Epithelial cell of proximal tubule (primary cell): ENCODE data around the gene TMED6. TPM values are rescaled to one million over a fixed set of nuclear protein-coding genes. Genes with fewer than 3 reads are reported as not detected.

Experiments used
- DNase-seq: peaks from one replicate; pipeline ENCODE4 v3.0.0-alpha.2; 2011; ENCODE audit warnings: low read depth
- H3K4me3 ChIP-seq: 2 replicates; pipeline ENCODE4 v1.5.1; 2011; ENCODE audit warnings: low read depth, mild to moderate bottlenecking, low read length
- CTCF ChIP-seq: conservative IDR thresholded peaks from 2 replicates; pipeline ENCODE4 v1.5.1; 2012; ENCODE audit warnings: low read depth, mild to moderate bottlenecking, low read length
- total RNA-seq: library from RNA; depleted of rRNA; stranded (reverse); fragments of >200 nt; gene quantifications from 2 replicates; pipeline ENCODE4 v1.2.3, GENCODE V29; 2015

The TMED6 gene
- total RNA-seq, 1 donor from 2014 or later, result not detected

GRCh38 chr16:69376393-69377059, 24.9 kb upstream of the TMED6 start:
- TF ChIP-seq CTCF, result no peak
- H3K4me3 ChIP-seq, result no peak overlapping the region
- no peak for DNase-seq

- no peak for DNase-seq
- no peak overlapping the region for H3K4me3 ChIP-seq
- no peak for TF ChIP-seq CTCF
Observed at GRCh38 chr16:69373019-69373418, 21.4 kb upstream of the TMED6 start.

GRCh38 chr16:69371564-69371963, 20.0 kb upstream of the TMED6 start:
- H3K4me3 ChIP-seq, result no peak overlapping the region
- DNase-seq, result no peak
- TF ChIP-seq CTCF, result no peak

GRCh38 chr16:69368866-69369265, 17.3 kb upstream of the TMED6 start:
- H3K4me3 ChIP-seq, result no peak overlapping the region
- no peak for DNase-seq
- TF ChIP-seq CTCF, result no peak

GRCh38 chr16:69367980-69368379, 16.4 kb upstream of the TMED6 start:
- no peak for TF ChIP-seq CTCF
- DNase-seq, result no peak

GRCh38 chr16:69366431-69366830, 14.8 kb upstream of the TMED6 start:
- DNase-seq, result no peak
- H3K4me3 ChIP-seq, result no peak overlapping the region
- no peak for TF ChIP-seq CTCF

More at GRCh38 chr16:69367980-69368379, 16.4 kb upstream of the TMED6 start:
- no peak overlapping the region for H3K4me3 ChIP-seq

- no peak overlapping the region for H3K4me3 ChIP-seq
- DNase-seq, result no peak
- TF ChIP-seq CTCF, result no peak
Observed at GRCh38 chr16:69365901-69366300, 14.3 kb upstream of the TMED6 start.
